CD4-positive, alpha-beta T cell treated with Interleukin-1 beta for 1 hour (primary cell): ENCODE data around the gene IQCF5.
"Not testable (repeated sequence)": the region's sequence is repeated elsewhere in the genome, so short reads cannot be mapped to it uniquely, and the experiment has no call there.

Experiments
- DNase-seq, 2 donors: peaks; one replicate each; pipeline ENCODE4 v3.0.0-alpha.2; 2020 to 2022

Gene IQCF5

GRCh38 chr3:51875501-51875900, at the start of gene IQCF5:
Gene IQCF5 (minus strand): TSS chr3:51875601. CDS start chr3:51875531, 70 bp downstream.
- no peak for DNase-seq

DNA sequence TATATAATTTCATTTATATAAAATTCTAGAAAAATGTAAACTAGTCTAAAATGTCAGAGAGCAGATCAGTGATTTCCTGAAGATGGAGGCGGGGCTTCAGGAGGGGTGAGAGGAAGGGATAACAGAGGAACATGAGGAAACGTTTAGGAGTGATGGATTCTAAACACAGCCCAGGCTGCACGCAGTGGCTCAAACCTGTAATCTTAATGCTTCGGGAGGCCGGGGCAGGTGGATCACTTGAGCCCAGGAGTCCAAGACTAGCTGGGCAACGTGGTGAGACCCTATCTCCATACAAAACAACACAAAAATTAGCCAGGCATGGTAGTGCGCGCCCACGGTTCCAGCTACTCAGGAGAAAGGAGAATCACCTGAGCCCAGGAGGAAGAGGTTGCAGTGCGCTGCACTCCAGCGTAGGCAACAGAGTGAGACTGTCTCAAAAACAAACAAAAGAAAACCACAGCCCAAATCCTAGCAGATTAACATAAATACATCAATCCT, 45.7 kb upstream of the IQCF5 start:
- no peak for DNase-seq

DNA sequence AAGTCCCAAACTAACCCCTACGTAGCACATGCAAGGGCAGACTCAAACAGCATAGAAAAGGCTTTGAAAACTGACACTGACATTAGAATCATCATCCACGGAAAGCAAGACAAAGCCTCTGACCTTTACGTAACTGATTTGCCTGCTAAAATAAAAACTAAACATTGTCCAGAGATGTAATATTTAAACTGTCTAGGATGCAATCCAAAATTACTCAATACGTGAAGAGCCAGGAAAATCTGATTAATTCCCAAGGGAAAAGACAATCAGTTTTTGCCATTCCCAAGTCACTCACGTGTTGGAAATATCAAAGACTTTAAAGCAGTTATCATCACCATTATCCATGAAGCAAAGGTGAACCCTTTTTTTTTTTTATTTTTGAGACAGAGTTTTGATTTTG, 41.0 kb upstream of the IQCF5 start:
- DNase-seq: no peak

- DNase-seq: no peak
Observed at GRCh38 chr3:51908026-51908425, 32.6 kb upstream of the IQCF5 start.

GRCh38 chr3:51904034-51904823, 28.8 kb upstream of the IQCF5 start:
- DNase-seq: no peak

DNA sequence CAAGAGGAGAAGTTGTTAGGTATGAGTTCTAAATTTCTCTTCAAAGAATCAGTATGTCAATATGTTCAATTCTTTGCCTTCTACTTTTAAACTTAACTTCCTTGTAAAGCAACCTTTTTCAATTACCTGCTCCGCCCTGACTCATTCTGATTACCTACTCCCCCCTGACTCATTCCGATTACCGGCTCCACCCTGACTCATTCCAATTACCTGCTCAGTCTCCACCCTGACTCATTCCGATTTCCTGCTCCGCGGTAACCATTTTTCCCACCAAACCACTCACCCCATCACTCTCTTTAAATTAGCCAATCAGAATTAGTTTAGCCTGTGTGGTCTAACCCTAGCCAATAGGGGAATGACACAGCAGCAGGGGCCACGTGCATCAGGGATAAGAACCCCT, 27.0 kb upstream of the IQCF5 start:
- DNase-seq: not testable (repeated sequence)

DNA sequence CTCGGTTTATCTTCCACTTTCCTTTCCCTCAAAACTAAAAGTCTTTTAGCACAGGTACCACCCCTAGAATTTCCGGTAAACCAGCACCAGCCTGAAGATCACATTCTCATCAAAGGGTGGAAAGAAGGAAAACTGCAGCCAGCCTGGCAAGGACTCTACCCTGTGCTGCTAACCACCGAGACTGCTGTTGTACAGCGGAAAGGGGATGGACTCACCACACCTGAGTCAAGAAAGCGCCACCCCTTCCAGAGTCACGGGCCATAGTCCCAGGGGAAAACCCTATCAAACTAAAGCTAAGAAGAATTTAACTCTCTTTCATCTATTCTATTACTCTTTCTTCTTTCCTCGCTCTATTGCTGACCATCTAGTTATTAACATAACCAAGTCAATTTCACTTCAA, 24.6 kb upstream of the IQCF5 start:
- not testable (repeated sequence) for DNase-seq

DNA sequence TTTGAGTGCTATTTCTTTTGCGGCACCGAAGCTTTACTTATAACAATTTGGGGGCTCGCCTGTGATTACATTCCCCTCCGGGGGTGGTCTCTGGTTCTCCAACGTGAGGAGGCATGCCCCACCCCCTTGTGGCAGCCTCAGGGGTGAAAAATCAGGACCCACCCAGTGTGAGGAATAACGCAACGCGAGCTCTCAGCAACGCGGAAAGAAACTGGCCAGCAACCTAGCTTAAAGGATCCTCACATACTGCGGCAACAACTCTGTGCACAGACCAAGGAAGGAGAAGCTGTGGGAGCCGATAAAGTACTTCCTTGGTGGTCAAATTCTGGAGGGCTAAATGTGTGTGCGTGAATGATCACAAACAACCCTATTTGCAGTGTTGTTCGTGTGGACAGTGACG, 22.0 kb upstream of the IQCF5 start:
- no peak for DNase-seq

DNA sequence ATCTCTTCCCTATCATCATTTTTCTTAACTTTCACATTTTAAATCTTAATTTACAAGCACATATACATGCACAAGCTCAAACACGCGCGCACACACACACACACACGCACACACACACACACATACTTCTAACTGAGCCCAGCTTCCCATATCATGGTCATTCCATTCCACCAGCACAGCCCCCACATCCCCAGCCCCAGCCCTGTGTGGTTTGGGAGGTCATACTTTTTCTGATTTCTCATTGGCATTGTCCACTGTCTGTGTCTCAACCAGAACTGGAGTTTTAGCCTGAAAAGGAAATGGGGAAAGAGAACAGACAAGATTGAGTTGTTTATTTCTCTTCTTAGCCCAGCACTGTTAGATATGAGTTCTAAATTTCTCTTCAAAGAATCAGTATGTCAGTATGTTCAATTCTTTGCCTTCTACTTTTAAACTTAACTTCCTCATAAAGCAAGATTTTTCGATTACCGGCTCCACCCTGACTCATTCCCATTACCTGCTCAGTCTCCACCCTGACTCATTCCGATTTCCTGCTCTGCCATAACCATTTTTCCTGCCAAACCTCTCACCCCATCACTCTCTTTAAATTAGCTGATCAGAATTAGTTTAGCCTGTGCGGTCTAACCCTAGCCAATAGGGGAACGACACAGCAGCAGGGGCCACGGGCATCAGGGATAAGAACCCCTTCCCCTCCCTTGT, 21.4 kb upstream of the IQCF5 start:
- no peak for DNase-seq

GRCh38 chr3:51894939-51895338, 19.5 kb upstream of the IQCF5 start:
- no peak for DNase-seq

- DNase-seq: no peak
Observed at GRCh38 chr3:51894391-51894790, 19.0 kb upstream of the IQCF5 start.

DNA sequence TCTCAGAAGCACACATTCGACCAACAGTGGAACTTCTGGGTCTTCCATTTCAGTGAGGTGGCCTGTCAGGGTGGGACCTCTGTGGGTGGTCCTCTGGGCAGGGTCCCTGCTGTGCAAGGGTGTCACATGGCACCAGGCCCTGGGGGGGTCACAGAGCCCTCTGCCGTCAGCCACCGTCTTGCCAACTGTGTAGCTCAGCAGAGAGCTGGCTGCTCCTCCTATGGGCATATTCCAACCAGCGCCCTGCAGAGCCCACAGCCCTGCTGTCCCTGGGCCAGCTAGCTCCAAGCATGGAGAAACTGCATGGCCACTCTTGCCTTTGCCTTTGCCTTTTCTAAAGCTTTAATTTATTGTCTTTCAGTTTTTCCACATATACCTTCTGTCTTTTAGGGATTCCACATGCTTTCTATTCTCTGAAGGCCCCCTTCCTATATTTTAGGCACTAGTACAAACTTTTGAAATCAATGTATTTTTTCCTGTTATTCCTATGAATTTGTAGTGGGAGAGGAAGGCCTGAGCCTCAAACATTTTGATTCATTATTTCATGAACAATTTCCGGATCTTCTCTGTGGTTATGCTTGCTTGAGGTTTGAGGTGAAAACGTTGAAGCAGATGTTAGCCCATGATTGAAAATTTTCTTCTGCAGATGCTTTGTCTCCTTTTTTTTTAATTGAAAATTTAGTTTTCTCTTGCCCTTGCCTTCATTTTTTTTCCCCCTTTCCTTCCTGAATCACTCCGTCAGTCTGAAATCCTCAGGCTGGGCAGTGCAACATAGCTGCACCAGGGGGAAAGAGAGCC, 16.0 kb upstream of the IQCF5 start:
- no peak for DNase-seq

- no peak for DNase-seq
Observed at GRCh38 chr3:51888463-51889105, 13.2 kb upstream of the IQCF5 start.

DNA sequence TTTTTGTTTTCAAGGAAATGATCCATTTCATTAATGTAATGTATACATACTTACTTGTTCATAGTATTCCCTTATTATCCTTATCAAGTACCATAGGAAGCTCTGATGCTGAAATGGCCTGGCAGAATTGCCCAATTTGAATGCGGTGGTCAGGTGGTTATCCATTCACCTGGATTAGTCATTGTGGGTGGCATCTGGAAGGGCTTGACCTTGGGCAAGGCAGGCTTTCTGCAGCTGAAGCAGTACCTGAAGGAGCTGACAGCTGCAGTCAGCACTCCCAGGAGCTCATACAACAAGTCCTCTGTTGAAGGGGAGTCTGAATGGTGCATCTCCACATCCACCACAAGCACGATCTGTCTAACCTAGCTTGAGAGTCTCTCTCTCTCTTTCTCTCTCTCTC, 12.2 kb upstream of the IQCF5 start:
- no peak for DNase-seq

DNA sequence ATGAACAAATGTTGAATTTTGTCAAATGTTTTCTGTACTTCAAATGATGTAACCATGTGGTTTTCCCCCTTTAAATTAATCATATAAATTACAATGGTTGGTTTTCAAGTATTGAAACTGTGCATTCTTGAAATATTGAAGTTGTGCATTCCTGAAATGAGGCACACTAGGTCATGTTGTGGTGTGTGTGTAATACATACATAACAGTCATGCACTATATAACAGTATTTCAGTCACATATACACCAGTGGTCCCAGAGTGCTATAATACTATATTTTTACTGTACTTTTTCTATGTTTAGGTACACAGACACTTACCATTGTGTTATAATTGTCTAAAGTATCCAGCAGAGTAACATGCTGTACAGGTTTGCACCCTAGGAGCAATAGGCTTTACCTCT, 11.0 kb upstream of the IQCF5 start:
- DNase-seq: no peak

DNA sequence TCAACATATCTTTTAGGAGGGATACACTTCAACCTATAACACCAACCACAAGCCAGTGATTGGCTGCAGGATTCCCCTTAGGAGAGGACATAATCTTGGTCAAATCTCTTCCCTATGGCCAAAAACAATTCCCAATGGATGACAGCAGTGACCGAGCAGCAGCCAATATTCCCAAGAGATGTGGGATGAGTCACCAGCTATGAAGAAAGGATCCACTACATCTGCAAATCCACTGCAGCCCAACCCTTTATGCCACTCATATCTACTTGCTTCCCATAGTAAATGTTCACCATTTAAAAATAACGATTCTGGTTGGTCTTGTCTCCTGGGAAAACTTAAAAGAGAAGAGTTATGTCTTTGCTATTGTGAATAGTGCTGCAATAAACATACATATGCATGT, 4.5 kb upstream of the IQCF5 start:
- DNase-seq: no peak

DNA sequence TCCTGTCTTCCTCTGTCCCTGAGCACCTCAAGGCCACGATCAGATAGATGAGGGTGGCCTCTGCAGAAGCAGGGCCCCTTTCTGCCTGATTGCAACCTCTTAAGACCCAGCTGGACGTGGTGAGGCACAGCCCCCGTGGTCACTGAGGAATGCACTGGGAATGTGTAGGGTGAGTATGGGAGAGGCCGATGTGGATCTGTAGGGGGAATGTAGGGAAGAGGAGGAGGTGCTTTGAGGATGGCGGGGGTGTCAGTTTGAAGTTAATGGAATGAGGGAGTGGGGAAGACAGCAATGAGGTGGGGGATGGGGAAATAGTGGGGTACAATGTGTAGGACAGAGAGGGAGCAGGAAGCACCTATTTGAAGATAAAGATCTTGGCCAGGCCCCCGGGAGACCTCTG, 785 bp upstream of the IQCF5 start:
- no peak for DNase-seq

DNA sequence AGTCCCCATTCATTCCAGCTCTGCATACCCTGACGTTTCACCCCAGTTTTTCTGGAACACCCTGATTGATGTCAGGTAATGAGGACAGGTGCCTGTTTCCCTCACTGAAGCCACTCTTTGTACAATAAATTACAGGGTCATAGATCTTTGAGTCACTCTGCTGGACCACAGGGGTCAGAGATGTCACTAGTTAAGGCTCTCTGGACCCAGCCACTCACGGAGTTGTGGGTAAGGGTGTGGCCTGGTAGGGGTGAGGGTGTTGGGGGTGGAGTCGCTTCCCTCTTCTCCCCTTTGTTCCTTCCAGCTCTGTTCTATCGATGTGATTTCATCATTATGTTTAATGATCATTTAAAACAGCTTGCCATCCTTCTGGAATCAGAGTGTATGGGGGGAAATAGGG, 512 bp downstream of the IQCF5 start:
- no peak for DNase-seq

DNA sequence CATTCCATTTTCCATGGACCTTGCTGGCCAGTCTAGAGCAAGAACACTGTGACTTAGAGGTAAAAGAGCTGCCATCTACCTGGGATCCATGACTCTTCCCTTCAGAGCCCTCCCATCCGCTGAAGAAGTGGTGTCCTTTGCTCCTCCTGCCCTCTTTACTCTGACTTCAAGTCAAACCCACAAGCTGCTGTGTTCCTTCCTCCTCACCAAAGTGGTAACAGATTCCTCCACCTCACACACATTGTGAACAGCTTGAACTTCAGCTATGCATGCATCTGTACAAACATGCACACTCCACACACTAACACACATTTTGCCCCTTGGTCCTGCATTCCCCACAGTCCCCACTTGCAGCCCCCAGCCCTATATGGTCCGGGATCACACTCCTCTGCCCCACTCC, 990 bp downstream of the IQCF5 start:
- no peak for DNase-seq

DNA sequence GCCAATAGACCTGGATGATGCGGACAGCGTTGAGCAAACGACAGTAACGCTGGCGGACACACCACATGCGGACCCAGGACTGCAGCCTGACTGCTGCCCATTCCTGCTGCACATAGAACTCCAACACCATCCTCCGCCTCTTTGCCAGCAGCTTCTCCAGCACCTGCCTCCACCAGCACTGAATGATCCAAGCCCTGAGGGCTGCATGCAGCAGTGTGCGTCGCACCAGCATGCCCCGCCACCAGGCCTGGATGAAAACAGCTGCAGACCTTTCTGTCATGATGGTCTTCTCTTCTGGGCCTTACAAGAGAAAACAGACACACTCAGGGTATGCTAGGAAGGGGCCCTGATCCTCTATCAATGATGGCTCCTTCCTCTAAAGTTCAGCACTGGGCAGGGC, 1.5 kb downstream of the IQCF5 start:
- DNase-seq: no peak

DNA sequence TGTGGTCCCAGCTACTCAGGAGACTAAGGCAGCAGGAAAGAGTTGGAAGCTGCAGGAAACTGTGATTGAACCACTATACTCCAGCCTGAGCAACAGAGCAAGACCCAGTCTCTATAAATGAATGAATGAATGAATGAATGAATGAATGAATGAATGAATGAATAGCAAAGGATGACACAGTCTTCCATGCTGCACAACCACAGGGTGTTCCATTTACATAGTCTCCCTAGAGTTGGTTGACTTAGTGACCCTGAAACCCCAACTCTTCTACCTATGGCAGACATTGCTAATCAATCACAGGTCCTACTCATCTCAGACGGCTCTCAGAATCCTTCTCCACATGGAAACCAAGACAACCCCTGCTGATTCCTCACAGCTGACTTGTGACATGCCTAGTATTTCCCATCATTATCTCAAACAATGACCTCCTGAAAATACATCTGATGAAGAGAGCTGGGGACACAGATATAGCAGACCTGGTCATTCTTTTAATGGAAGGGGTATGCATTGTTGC, 2.1 kb downstream of the IQCF5 start:
- no peak for DNase-seq

DNA sequence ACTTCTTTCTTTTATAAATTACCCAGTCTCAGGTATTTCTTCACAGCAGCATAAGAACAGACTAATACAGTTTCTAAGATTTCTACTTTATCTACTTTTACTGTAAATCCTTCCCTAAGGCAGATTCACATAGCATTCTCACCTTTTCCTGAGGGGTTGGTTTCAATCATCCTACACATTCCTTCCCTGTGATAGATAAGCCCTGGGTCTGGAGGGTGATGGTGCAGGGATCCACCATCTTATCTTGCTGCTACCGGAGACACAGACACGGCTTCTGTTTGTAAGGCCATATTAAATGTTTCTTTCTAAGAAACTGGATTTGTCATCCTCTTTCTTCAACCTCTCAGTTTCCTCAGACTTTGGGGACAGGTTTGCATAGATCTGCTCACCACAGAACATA, 6.1 kb downstream of the IQCF5 start:
- DNase-seq: no peak

- not testable (repeated sequence) for DNase-seq
Observed at GRCh38 chr3:51868896-51869295, 6.5 kb downstream of the IQCF5 start.
